ENCODE measurements around the gene HGFAC. TPM values are rescaled to one million over a fixed set of nuclear protein-coding genes. Genes with fewer than 3 reads are reported as not detected.

HGFAC gene
- total and polyA plus RNA-seq, 4 donors, result 0.24 to 2.6 (median 0.37) TPM

- DNase-seq (peak; percentile 38 to 52 (median 40)), ATAC-seq (ENCODE audit: insufficient read depth, low FRiP score) (no peak)
- Histone ChIP-seq H3K9me3 (ENCODE audit: control insufficient read depth in 4 of 4, insufficient read depth in 3 of 4, low read length in 3 of 4) (no peaks in the 10 kb centered on the region), H3K36me3 (ENCODE audit: control insufficient read depth in 4 of 4, insufficient read depth in 4 of 4, low read length in 4 of 4) (peaks cover 0 to 26% (median 20%) of the 10 kb centered on the region in 4 donors), H3K27ac (ENCODE audit: low read depth in 1 of 2, low read length in 1 of 2) (no peak overlapping the region), H3K9ac (ENCODE audit: insufficient read depth in 1 of 2, low read length in 2 of 2) (no peak overlapping the region), H3K27me3 (ENCODE audit: control insufficient read depth in 3 of 3, insufficient read depth in 3 of 3, low read length in 2 of 3) (no peaks in the 10 kb centered on the region), H3K4me1 (ENCODE audit: control insufficient read depth in 5 of 5, insufficient read depth in 5 of 5, low read length in 5 of 5) (peaks cover 0 to 13% (median 0%) of the 10 kb centered on the region in 5 donors), H3K4me3 (no peak overlapping the region)
- 75 to 88% methylated on average over 37 of the region's 37 CpGs for WGBS, 2 donors
- TF ChIP-seq CTCF (IDR thresholded peaks at IDR 0.05; ENCODE audit: control extremely low read depth, extremely low read depth), result no peak
Measured at GRCh38 chr4:3414421-3415279, 27.1 kb upstream of the HGFAC start.

GRCh38 chr4:3415471-3416141, 26.2 kb upstream of the HGFAC start:
- no peak overlapping the region for H3K4me3 ChIP-seq
- H3K9me3 ChIP-seq (ENCODE audit: control insufficient read depth in 4 of 4, insufficient read depth in 3 of 4, low read length in 3 of 4), result no peaks in the 10 kb centered on the region
- no peak for TF ChIP-seq CTCF (IDR thresholded peaks at IDR 0.05; ENCODE audit: control extremely low read depth, extremely low read depth)
- ATAC-seq (ENCODE audit: insufficient read depth, low FRiP score), result no peak
- peak in 1 of 3 donors; percentile 4 for DNase-seq
- peaks cover 0 to 13% (median 0%) of the 10 kb centered on the region in 5 donors for H3K4me1 ChIP-seq (ENCODE audit: control insufficient read depth in 5 of 5, insufficient read depth in 5 of 5, low read length in 5 of 5)
- peaks cover 0 to 30% (median 21%) of the 10 kb centered on the region in 4 donors for H3K36me3 ChIP-seq (ENCODE audit: control insufficient read depth in 4 of 4, insufficient read depth in 4 of 4, low read length in 4 of 4)
- no peak overlapping the region for H3K27ac ChIP-seq (ENCODE audit: low read depth in 1 of 2, low read length in 1 of 2)
- WGBS, 2 donors, result 92 to 93% methylated on average over 33 of the region's 33 CpGs
- no peaks in the 10 kb centered on the region for H3K27me3 ChIP-seq (ENCODE audit: control insufficient read depth in 3 of 3, insufficient read depth in 3 of 3, low read length in 2 of 3)
- H3K9ac ChIP-seq (ENCODE audit: insufficient read depth in 1 of 2, low read length in 2 of 2), result no peak overlapping the region

GRCh38 chr4:3416270-3416669, 25.5 kb upstream of the HGFAC start:
- no peak for TF ChIP-seq CTCF (IDR thresholded peaks at IDR 0.05; ENCODE audit: control extremely low read depth, extremely low read depth)
- H3K4me1 ChIP-seq (ENCODE audit: control insufficient read depth in 5 of 5, insufficient read depth in 5 of 5, low read length in 5 of 5), result peaks cover 0 to 13% (median 0%) of the 10 kb centered on the region in 5 donors
- ATAC-seq (ENCODE audit: insufficient read depth, low FRiP score) (no peak), DNase-seq (peak in 1 of 3 donors; percentile 4)
- peaks cover 0 to 33% (median 21%) of the 10 kb centered on the region in 4 donors for H3K36me3 ChIP-seq (ENCODE audit: control insufficient read depth in 4 of 4, insufficient read depth in 4 of 4, low read length in 4 of 4)
- H3K9ac ChIP-seq (ENCODE audit: insufficient read depth in 1 of 2, low read length in 2 of 2), result no peak overlapping the region
- H3K27me3 ChIP-seq (ENCODE audit: control insufficient read depth in 3 of 3, insufficient read depth in 3 of 3, low read length in 2 of 3), result no peaks in the 10 kb centered on the region
- no peaks in the 10 kb centered on the region for H3K9me3 ChIP-seq (ENCODE audit: control insufficient read depth in 4 of 4, insufficient read depth in 3 of 4, low read length in 3 of 4)
- H3K27ac ChIP-seq (ENCODE audit: low read depth in 1 of 2, low read length in 1 of 2), result no peak overlapping the region
- H3K4me3 ChIP-seq, result no peak overlapping the region
- WGBS, 2 donors, result 89 to 93% methylated on average over 18 of the region's 18 CpGs

Measured in lung (tissue), 12 donors.